Body of pancreas (tissue), 4 donors: ENCODE data around the gene HIP1R.

ENCODE experiments used
- CTCF ChIP-seq, 7 experiments: fragments of 450-650 bp in 4 of 7; fragments of 200-600 bp in 3 of 7; sonication (generic) in 3 of 7; IDR thresholded peaks; one replicate each; pipeline ENCODE4 v1.5.1; 2016 to 2019; ENCODE audit warnings: antibody characterized with exemption in 7 of 7
- POLR2A ChIP-seq, 3 donors: fragments of 450-650 bp; IDR thresholded peaks; one replicate each; pipeline ENCODE4 v1.6.1; 2016; ENCODE audit warnings: antibody characterized with exemption in 3 of 3, mild to moderate bottlenecking in 2 of 3

- TF ChIP-seq CTCF (IDR thresholded peaks at IDR 0.05) (no peak), POLR2A (IDR thresholded peaks at IDR 0.05) (no peak)
Observed at GRCh38 chr12:122858591-122859302, 23.5 kb downstream of the HIP1R start.
